HL-60 (cell line): ENCODE results near the gene KRTAP19-2.

Source experiments
- DNase-seq, 2 experiments: peaks; one replicate each; pipeline ENCODE4 v3.0.0-alpha.2; 2010 to 2020; ENCODE audit warnings: low read depth in 1 of 2, low spot score in 1 of 2
- H3K27ac ChIP-seq: fragments of 250-450 bp; sonication (Bioruptor Pico); replicated peaks from 2 replicates; pipeline ENCODE4 v1.5.1; 2020; ENCODE audit warnings: mild to moderate bottlenecking, moderate library complexity
- H3K27me3 ChIP-seq: fragments of 250-450 bp; sonication (Bioruptor Pico); 2 replicates; pipeline ENCODE4 v1.5.1; 2021; ENCODE audit warnings: mild to moderate bottlenecking, moderate library complexity; ENCODE audit not compliant: insufficient read depth, poor library complexity, severe bottlenecking
- H3K4me3 ChIP-seq: replicated peaks from 2 replicates; pipeline ENCODE4 v1.5.1; 2011; ENCODE audit warnings: mild to moderate bottlenecking, control low read depth, low read length; ENCODE audit not compliant: insufficient read depth
- CTCF ChIP-seq: IDR thresholded peaks from one replicate; pipeline ENCODE4 v1.5.1; 2011; ENCODE audit warnings: low read length, control low read depth, inconsistent platforms; ENCODE audit not compliant: insufficient read depth
- GABPA ChIP-seq: IDR thresholded peaks from 2 replicates; pipeline ENCODE4 v1.6.1; 2012; ENCODE audit warnings: low read depth
- POLR2AphosphoS5 ChIP-seq: IDR thresholded peaks from 2 replicates; pipeline ENCODE4 v1.6.1; 2012; ENCODE audit warnings: low read depth
- REST ChIP-seq: IDR thresholded peaks from 2 replicates; pipeline ENCODE4 v1.6.1; 2012; ENCODE audit warnings: low read depth; ENCODE audit not compliant: insufficient replicate concordance
- SPI1 ChIP-seq: IDR thresholded peaks from 2 replicates; pipeline ENCODE4 v1.6.1; 2012; ENCODE audit warnings: low read depth, mild to moderate bottlenecking, borderline replicate concordance

Gene KRTAP19-2

GRCh38 chr21:30443226-30443625 is 44.0 kb downstream of the KRTAP19-2 start:
- no peak overlapping the region for H3K4me3 ChIP-seq
- no peak for TF ChIP-seq REST
- no peak for TF ChIP-seq POLR2AphosphoS5
- no peak for TF ChIP-seq GABPA
- no peak for TF ChIP-seq SPI1
- no peak for TF ChIP-seq CTCF
- no peak overlapping the region for H3K27ac ChIP-seq
- DNase-seq: no peak
- H3K27me3 ChIP-seq: no peaks in the 10 kb centered on the region

GRCh38 chr21:30439975-30440374 is 47.3 kb downstream of the KRTAP19-2 start, which contains the start of gene KRTAP15-1:
Gene KRTAP15-1, plus strand, starts transcription at chr21:30440275. Its CDS starts 53 bp downstream, at chr21:30440328.
- no peak for TF ChIP-seq GABPA
- no peak for TF ChIP-seq POLR2AphosphoS5
- no peak for TF ChIP-seq REST
- no peak for TF ChIP-seq CTCF
- TF ChIP-seq SPI1: no peak
- Histone ChIP-seq H3K27ac (no peak within 1 kb of the TSS), H3K27me3 (no peaks in the 10 kb centered on the region), H3K4me3 (no peak within 1 kb of the TSS)
- DNase-seq: no peak
